NCI-H2081 treated with DMSO at 0.1 percent for 48 hours (cell line): ENCODE data around the gene BOLA3.
"Not testable (repeated sequence)": the region's sequence is repeated elsewhere in the genome, so short reads cannot be mapped to it uniquely, and the experiment has no call there.

Experiments used
- DNase-seq: peaks from one replicate; lab custom pipeline; 2025; lab: John Stamatoyannopoulos, UW

BOLA3 gene

DNA sequence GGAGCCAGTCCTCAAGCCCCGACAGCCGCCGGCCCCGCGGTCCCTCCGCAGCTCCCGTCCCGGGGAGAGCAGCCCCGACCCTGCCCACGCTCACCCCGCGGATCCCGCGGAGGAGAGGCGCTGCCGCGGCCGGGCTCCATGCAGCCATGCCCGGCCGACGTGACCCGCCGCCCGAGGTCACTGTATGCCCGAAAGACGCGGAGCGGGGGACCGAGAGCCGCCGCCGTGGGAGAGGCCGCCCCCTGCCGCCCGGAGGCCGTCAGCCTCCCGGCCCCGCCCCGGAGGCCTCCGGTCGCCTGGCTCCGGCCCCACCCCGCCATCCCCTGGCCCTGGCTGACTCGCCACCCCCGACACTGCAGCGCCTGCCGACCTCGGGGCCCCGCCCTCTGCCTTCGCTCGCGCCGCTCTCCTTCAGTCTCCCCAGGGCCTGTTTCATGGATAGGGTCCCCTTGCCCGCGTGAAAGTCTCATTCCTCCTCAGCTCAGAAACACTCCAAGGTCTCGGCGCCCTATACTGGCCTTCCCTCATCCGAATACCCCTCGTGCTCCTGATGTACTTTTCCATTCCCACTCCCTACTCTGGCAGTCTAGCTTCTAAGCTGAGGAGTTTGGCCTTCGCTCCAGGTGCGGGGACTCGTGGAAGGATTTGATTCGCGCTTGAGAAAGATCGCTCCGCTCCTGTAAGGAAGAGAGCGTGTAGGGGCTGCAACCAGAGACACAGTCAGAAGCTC, at the start of gene BOLA3:
TSS of gene BOLA3 (minus strand) at position 186 of the 730 bp plus-strand sequence. CDS start at position 148, 38 bp downstream.
- DNase-seq, result no peak

DNA sequence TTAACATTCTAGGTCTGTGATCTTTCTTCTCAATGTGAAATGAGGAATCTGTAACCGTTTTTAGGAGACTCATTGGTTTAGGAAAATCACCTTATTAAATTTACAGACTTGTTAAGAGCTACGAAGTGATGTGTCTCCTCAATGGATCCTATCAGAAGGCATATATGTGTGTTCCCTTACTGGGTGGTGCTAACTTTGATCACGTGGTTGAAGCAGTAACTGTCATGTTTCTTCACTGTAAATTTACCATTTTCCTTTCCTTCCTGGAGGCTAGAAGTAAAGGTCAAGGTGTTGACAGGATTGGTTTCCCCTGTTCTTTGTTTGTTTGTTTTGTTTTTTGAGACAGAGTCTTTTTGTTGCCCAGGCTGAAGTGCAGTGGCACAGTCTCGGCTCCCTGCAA, 49.3 kb upstream of the BOLA3 start:
- DNase-seq, result no peak

- DNase-seq, result no peak
Observed at GRCh38 chr2:74194799-74195198, 47.1 kb upstream of the BOLA3 start.

DNA sequence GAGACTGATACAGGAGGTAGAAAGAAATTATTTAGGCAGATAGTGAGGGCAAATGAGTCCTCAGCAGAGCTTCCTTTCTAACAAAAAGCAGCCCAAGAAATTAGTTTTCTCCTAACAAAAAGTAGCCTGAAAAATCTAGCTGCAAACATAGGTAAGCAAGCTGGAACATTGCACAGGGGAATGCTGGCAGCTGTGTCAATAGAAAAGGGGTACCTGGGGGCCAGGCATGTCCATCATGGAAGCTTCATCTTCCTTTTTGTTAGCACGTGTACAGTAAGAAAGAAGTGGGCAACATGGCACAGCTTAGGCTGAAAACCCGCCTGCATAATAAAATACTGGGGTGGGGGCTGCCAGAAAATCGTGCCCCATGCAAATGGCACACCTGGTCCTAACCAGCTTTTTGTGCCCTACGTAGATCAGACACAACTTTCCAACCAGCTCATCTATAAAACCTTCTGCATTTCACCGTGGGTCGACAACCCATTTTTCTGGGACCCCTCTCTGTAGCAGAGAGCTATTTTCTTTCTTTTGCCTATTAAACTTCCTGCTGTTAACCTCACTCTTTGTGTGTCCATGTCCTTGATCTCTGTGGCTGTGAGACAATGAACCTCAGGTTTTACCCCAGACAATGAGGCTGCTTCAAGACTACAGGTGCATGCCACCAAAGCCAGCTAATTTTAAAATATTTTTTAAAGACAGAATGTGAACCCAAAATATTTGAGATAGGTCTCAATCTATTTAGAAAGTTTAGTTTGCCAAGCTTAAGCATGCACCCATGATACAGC, 44.1 kb upstream of the BOLA3 start:
- DNase-seq, result no peak

GRCh38 chr2:74188696-74189095, 41.0 kb upstream of the BOLA3 start:
- no peak for DNase-seq

- no peak for DNase-seq
Observed at GRCh38 chr2:74188018-74188601, 40.4 kb upstream of the BOLA3 start.

GRCh38 chr2:74186706-74187105, 39.0 kb upstream of the BOLA3 start:
- not testable (repeated sequence) for DNase-seq

GRCh38 chr2:74186038-74186437, 38.3 kb upstream of the BOLA3 start:
- no peak for DNase-seq

DNA sequence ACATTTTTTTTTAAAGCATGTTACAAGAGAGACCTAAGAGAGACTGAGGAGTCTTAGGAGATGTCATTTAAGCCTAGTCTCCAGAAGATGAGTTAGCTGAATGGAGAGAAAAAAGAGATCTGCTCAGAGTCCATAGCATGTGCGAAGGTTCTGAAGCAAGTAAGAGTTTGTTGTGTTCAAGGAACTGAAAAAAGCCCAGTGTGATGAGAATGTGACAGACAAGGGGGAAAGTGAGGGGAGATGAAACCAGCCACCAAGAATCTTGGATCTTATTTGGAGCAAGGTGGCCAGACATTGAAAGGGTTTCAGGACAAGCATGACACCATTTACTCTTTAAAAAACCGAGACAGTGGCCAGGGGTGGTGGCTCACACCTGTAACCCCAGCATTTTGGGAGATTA, 36.2 kb upstream of the BOLA3 start:
- no peak for DNase-seq

DNA sequence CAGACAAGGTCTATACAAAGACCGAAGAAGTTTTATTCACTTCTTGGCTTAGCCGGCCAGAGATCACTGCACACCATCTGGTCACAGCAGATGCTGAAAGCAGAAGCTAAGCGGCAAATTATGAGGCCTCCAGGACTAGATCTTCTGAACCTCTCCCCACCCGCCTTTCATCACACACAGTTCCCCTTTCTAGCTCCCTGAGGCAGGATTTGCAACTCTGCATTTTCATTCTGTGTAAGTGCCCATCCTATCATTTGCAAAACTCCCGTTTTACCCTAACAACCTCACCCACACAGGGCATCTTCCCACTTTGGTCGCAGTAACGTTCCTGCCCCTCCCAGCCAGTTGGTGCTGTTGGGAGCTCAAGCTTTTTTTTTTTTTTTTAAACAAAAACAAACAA, 34.0 kb upstream of the BOLA3 start:
- DNase-seq, result no peak

- DNase-seq, result no peak
Observed at GRCh38 chr2:74179063-74179865, 31.6 kb upstream of the BOLA3 start.

DNA sequence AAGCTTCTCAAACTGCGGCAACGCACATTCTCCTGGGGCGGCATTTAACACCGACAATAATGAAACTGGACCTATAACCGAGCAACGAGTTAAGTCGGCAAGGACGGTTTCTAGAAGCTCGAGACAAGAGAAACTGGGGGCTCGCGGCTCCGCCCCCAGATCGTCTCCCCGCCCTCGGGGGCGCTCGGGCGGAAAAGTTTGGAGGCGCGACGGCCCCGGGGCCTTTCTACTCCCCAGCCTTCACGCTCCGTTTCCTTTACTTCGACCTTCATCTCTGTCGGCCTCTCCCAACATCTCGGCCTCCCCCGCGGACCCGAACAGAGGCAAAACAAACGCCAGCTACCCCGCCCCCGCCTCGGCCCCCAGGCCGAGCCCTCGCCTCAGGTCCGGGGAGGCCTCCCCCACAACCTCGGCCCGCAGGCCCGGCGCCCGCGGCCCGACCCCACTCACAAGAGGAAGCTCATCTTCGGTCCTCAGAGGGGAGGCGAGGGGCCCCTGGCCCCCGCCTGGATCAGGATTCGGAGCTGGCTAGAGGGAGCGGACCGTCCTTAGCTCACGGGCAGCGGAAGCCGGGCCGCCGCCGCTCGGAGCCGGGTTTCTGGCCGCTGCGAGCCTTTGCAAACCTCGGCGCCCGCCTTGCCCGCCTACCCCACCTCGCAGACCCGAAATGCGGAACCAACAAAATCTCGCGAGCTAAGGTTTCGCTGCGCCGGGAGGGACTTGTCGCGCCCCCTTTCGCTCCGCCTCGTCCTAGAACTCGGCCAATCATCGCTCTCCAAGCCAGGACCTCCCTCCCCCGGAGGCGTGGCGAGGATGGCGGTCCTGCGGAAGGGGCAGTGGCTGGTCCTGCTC, 30.7 kb upstream of the BOLA3 start, which contains the start of gene MOB1A:
TSS of gene MOB1A (minus strand) at position 669 of the 852 bp plus-strand sequence. CDS start at position 464, 205 bp downstream.
- DNase-seq, result peak; percentile 91

GRCh38 chr2:74177696-74178095, 30.0 kb upstream of the BOLA3 start:
- DNase-seq, result no peak

- no peak for DNase-seq
Observed at GRCh38 chr2:74174909-74175308, 27.2 kb upstream of the BOLA3 start.

GRCh38 chr2:74168739-74169138, 21.0 kb upstream of the BOLA3 start:
- DNase-seq, result no peak

DNA sequence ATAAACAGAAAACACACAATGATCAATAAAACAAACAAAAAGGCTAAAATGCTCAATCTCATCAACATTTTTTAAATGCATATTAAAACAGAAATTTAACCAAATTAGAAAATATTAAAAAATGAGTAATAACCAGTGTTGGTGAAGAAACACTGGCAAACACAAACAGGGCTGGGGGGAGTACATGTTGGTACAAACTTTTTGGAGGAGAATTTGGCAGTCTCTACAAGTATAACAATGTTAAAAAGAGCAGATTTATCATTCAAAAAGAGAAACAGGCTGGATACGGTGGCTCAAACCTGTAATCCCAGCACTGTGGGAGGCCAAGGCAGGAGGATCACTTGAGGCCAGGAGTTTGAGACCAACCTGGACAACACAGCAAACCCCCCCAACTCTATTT, 17.0 kb upstream of the BOLA3 start:
- DNase-seq, result no peak

DNA sequence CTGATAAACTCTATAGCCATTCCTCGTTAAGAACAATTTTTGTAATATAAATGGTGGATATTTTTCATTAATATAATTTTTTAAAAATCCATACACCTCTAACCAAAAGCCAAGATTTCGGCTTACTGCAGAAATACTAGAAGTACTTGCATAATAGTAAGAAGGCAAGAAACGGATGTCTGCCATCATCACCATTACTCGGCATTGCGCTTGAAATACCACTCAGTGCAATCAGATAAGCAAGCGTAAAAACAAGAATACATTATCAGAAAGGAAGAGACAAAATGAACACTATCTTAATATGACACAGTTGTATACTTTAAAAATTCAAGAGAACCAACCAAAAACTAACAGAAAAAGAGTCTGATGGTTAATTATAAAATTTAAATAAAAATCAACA, 15.2 kb upstream of the BOLA3 start:
- DNase-seq, result no peak

DNA sequence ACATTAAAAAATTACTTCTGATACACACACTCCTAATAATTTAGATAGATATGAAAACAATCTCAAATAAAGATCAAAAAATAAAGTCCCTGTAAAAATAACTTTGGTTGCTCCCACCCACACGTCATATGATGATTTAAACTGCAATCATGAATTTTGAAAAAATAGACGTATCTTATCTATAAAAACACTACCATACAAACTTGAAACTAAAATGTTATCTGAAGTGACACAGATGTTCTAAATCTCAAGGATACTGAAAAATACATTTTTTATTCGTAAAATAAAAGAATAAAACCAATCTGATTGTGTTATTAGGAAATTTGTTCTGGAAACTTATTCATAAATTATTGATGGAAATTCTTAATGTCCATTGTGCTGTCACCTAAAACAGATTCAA, 8.1 kb upstream of the BOLA3 start:
- DNase-seq, result no peak

DNA sequence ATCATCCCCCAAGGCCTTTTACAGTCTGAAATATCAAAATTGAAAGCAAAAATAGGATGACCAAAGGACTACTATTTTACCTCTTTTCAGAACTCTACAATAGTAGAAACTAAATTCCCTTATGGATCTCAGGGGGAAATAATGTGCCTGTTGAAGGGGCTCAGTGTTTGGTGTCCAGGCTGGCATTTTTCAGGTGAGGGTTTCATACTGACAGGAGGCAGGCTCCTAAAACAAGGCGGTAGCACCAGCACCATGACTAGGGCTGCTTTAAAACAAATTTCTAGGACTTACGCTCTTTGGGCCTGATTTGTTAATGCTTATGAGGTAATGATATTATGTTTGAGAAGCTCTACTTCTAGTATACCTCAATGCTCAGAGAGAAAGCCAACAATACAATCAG, 5.2 kb upstream of the BOLA3 start:
- no peak for DNase-seq

- DNase-seq, result no peak
Observed at GRCh38 chr2:74149570-74150319, 2.0 kb upstream of the BOLA3 start.

DNA sequence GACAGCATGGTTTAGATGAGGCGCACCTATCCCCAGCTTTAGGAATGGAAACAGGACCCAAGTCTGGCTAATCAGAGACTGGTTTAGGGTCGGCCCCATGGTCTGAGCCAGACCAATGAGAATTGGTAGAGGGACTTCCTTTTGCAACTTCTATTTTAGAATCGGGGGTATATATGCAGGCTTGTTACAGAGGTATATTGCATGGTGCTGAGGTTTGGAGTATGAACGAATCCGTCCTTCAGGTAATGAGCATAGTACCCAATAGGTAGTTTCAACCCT, 1.5 kb upstream of the BOLA3 start:
- no peak for DNase-seq
